Spinal cord (tissue), 10 donors: ENCODE data around the gene KIF14. TPM values are rescaled to one million over a fixed set of nuclear protein-coding genes. Genes with fewer than 3 reads are reported as not detected.

Experiments
- DNase-seq, 6 donors: peaks; one replicate each; pipeline versions ENCODE4 v3.0.0 to v3.0.0-alpha.2; 2013 to 2015; ENCODE audit warnings: low spot score in 6 of 6, low read depth in 4 of 6
- H3K27ac ChIP-seq: one replicate; pipeline ENCODE4 v1.5.1; 2013; ENCODE audit warnings: low read depth, low read length, control low read depth
- H3K27me3 ChIP-seq: one replicate; pipeline ENCODE4 v1.6.1; 2013; ENCODE audit warnings: low read length; ENCODE audit not compliant: control insufficient read depth, insufficient read depth
- H3K36me3 ChIP-seq: one replicate; pipeline ENCODE4 v1.6.1; 2013; ENCODE audit warnings: low read length; ENCODE audit not compliant: control insufficient read depth, insufficient read depth
- H3K4me1 ChIP-seq: one replicate; pipeline ENCODE4 v1.6.1; 2013; ENCODE audit warnings: low read length; ENCODE audit not compliant: control insufficient read depth, insufficient read depth
- H3K4me3 ChIP-seq: one replicate; pipeline ENCODE4 v1.5.1; 2013; ENCODE audit warnings: low read depth, low read length, control low read depth
- H3K9me3 ChIP-seq: one replicate; pipeline ENCODE4 v1.6.1; 2013; ENCODE audit warnings: low read length; ENCODE audit not compliant: control insufficient read depth, insufficient read depth
- WGBS: methylation state at CpG from one replicate; pipeline ENCODE4 v1.1.5; 2013; ENCODE audit warnings: missing lambda C conversion rate; ENCODE audit not compliant: insufficient coverage; 5-methylcytosine and 5-hydroxymethylcytosine counted together
- polyA plus RNA-seq, 2 donors: library from polyadenylated mRNA; unstranded; fragments of 120-200 nt; gene quantifications; one replicate each; pipeline ENCODE4 v1.2.1, GENCODE V29; 2013; ENCODE audit not compliant: insufficient read length in 2 of 2
- total RNA-seq, 2 donors: library from RNA; depleted of rRNA in 1 of 2; stranded (reverse); fragments of 120-200 nt in 1 of 2; fragments of >200 nt in 1 of 2; gene quantifications; one replicate each; pipeline versions ENCODE4 v1.2.3 to v1.2.4, GENCODE V29; 2013 to 2014
- donor health status: healthy.

KIF14 gene
- total and polyA plus RNA-seq, 4 donors = 2.7 to 5.2 (median 4.4) TPM

GRCh38 chr1:200506471-200506870 is 114.1 kb downstream of the KIF14 start:
- no peaks in the 10 kb centered on the region for H3K36me3 ChIP-seq
- WGBS = 55% methylated on average over 8 of the region's 12 CpGs
- no peak overlapping the region for H3K4me3 ChIP-seq
- H3K27me3 ChIP-seq = peaks cover 3% of the 10 kb centered on the region
- H3K27ac ChIP-seq = no peak overlapping the region
- no peaks in the 10 kb centered on the region for H3K9me3 ChIP-seq
- DNase-seq = no peak
- peaks cover 3% of the 10 kb centered on the region for H3K4me1 ChIP-seq

- no peak for DNase-seq
- Histone ChIP-seq H3K27ac (no peak overlapping the region), H3K27me3 (peaks cover 3% of the 10 kb centered on the region), H3K4me1 (peaks cover 3% of the 10 kb centered on the region), H3K4me3 (no peak overlapping the region), H3K36me3 (no peaks in the 10 kb centered on the region), H3K9me3 (no peaks in the 10 kb centered on the region)
- WGBS = 92% methylated on average over 1 of the region's 1 CpG
These were observed 115.3 kb downstream of the KIF14 start for GRCh38 chr1:200505257-200505656.

Other genes starting within 250 kb of the KIF14 start
- gene ZNF281, start 210.7 kb downstream of the KIF14 start, total RNA-seq = 10 to 100 TPM; 17.6 to 27.5 TPM
- gene ZNF281, start 210.7 kb downstream of the KIF14 start, polyA plus RNA-seq = 10 to 100 TPM; 15.9 to 22.9 TPM
- gene DDX59, start 49.2 kb upstream of the KIF14 start, total RNA-seq = 10 to 100 TPM; 27.6 to 30.5 TPM
- 10 to 100 TPM; 20.5 to 24.9 TPM for gene DDX59, start 49.2 kb upstream of the KIF14 start, polyA plus RNA-seq
- 100 to 1,000 TPM in 1 of 2 donors, 10 to 100 TPM in 1; 74.2 to 133 TPM for gene CAMSAP2, start 118.1 kb upstream of the KIF14 start, total RNA-seq
- 100 to 1,000 TPM in 1 of 2 donors, 10 to 100 TPM in 1; 74.4 to 113 TPM for gene CAMSAP2, start 118.1 kb upstream of the KIF14 start, polyA plus RNA-seq